H1 (cell line): Measurements from ENCODE around the gene APP. TPM values are rescaled to one million over a fixed set of nuclear protein-coding genes. Genes with fewer than 3 reads are reported as not detected.

Source experiments
- CTCF ChIA-PET: fragments of 300-600 bp; sonication (Branson Sonifier 250); formaldehyde crosslinking; loops from one replicate; lab custom pipeline; 2021; ENCODE audit not compliant: partially characterized antibody; lab: Charles Lee
- POLR2A ChIA-PET: fragments of 300-600 bp; sonication (Branson Sonifier 250); formaldehyde crosslinking; loops from one replicate; lab custom pipeline; 2021; ENCODE audit warnings: inconsistent platforms; ENCODE audit not compliant: partially characterized antibody; lab: Charles Lee
- DNase-seq, 2 experiments: peaks; one replicate each; pipeline versions ENCODE4 v3.0.0 to v3.0.0-alpha.2; 2010 to 2022; ENCODE audit warnings: low spot score in 2 of 2, low read depth in 1 of 2, mixed read lengths in 1 of 2
- FAIRE-seq: peaks from 2 replicates; lab custom pipeline; 2011; peaks lifted over from hg19 to GRCh38; lab: Jason Lieb, UNC
- H2AFZ ChIP-seq: 2 replicates; pipeline ENCODE4 v1.8.1; 2012; ENCODE audit warnings: low read length, inconsistent platforms
- H2AK5ac ChIP-seq: 2 replicates; pipeline ENCODE4 v1.6.1; 2013; ENCODE audit warnings: low read depth, low read length
- H2BK120ac ChIP-seq: replicated peaks from 2 replicates; pipeline ENCODE3; 2013; ENCODE audit warnings: low read depth, low read length, inconsistent platforms
- H2BK12ac ChIP-seq: 2 replicates; pipeline ENCODE4 v1.6.1; 2013; ENCODE audit warnings: low read depth, low read length
- H2BK15ac ChIP-seq: 2 replicates; pipeline ENCODE4 v1.6.1; 2013; ENCODE audit warnings: low read length
- H2BK20ac ChIP-seq: 2 replicates; pipeline ENCODE4 v1.6.1; 2013; ENCODE audit warnings: low read length
- H2BK5ac ChIP-seq: 2 replicates; pipeline ENCODE4 v1.6.1; 2013; ENCODE audit warnings: low read depth, low read length
- H3K14ac ChIP-seq: 2 replicates; pipeline ENCODE4 v1.6.1; 2013; ENCODE audit warnings: inconsistent platforms; ENCODE audit not compliant: insufficient read length
- H3K18ac ChIP-seq: 2 replicates; pipeline ENCODE4 v1.6.1; 2013; ENCODE audit warnings: low read length; ENCODE audit errors: extremely low read depth
- H3K23ac ChIP-seq: 2 replicates; pipeline ENCODE4 v1.6.1; 2013; ENCODE audit warnings: inconsistent platforms; ENCODE audit not compliant: insufficient read length
- H3K23me2 ChIP-seq: 2 replicates; pipeline ENCODE4 v1.6.1; 2013; ENCODE audit warnings: low read depth, low read length
- H3K27ac ChIP-seq: 2 replicates; pipeline ENCODE4 v1.6.1; 2011; ENCODE audit warnings: low read depth, low read length, inconsistent platforms
- H3K27me3 ChIP-seq, 4 experiments: replicated peaks in 1 of 4; 1 replicate in 1 of 4; 2 replicates in 3 of 4; pipeline versions ENCODE4 v1.6.1 to v1.8.1; 2011 to 2013; ENCODE audit warnings: low read length in 3 of 4, mild to moderate bottlenecking in 3 of 4, inconsistent platforms in 2 of 4, mixed read lengths in 2 of 4, moderate library complexity in 1 of 4; ENCODE audit not compliant: control insufficient read depth in 3 of 4, insufficient read depth in 3 of 4; ENCODE audit errors: extremely low read depth in 1 of 4
- H3K36me3 ChIP-seq, 4 experiments: 2 replicates each; pipeline versions ENCODE4 v1.6.1 to v1.8.1; 2011 to 2013; ENCODE audit warnings: mild to moderate bottlenecking in 4 of 4, low read length in 3 of 4, moderate library complexity in 2 of 4, control low read depth in 1 of 4, inconsistent platforms in 1 of 4; ENCODE audit not compliant: insufficient read depth in 4 of 4, control insufficient read depth in 2 of 4
- H3K4ac ChIP-seq: replicated peaks from 2 replicates; pipeline ENCODE3; 2013; ENCODE audit warnings: low read length, low read depth, mixed read lengths, inconsistent platforms; ENCODE audit not compliant: insufficient read length
- H3K4me1 ChIP-seq, 4 experiments: replicated peaks in 1 of 4; 1 replicate in 1 of 4; 2 replicates in 3 of 4; pipeline versions ENCODE4 v1.6.1 to v1.8.1; 2011 to 2013; ENCODE audit warnings: low read length in 3 of 4, inconsistent platforms in 2 of 4, mixed read lengths in 1 of 4; ENCODE audit not compliant: insufficient read depth in 4 of 4, control insufficient read depth in 3 of 4
- H3K4me2 ChIP-seq, 2 experiments: 2 replicates each; pipeline versions ENCODE4 v1.6.1 to v1.8.1; 2011 to 2013; ENCODE audit warnings: low read depth in 2 of 2, low read length in 2 of 2, control low read depth in 1 of 2, inconsistent platforms in 1 of 2, mild to moderate bottlenecking in 1 of 2; ENCODE audit not compliant: insufficient read depth in 1 of 2
- H3K4me3 ChIP-seq, 4 experiments: fragments of 200-600, 300-600 bp in 1 of 4; sonication (generic), shearing (Covaris generic), sonication (Bioruptor Twin) in 1 of 4; 2 replicates each; pipeline versions ENCODE4 v1.5.1 to v1.8.1; 2011 to 2016; ENCODE audit warnings: low read length in 4 of 4, low read depth in 3 of 4, control low read depth in 2 of 4, inconsistent platforms in 2 of 4, mild to moderate bottlenecking in 2 of 4, mixed read lengths in 1 of 4, moderate library complexity in 1 of 4; ENCODE audit not compliant: insufficient read depth in 2 of 4; ENCODE audit errors: extremely low read depth in 1 of 4
- H3K56ac ChIP-seq: replicated peaks from 2 replicates; pipeline ENCODE3; 2013; ENCODE audit warnings: low read depth, mild to moderate bottlenecking, mixed read lengths, low read length, inconsistent platforms; ENCODE audit not compliant: insufficient read length
- H3K79me1 ChIP-seq: 2 replicates; pipeline ENCODE4 v1.6.1; 2013; ENCODE audit warnings: low read depth, low read length, control low read depth
- H3K79me2 ChIP-seq, 2 experiments: 2 replicates each; pipeline versions ENCODE4 v1.6.1 to v1.8.1; 2012 to 2013; ENCODE audit warnings: low read length in 2 of 2, mild to moderate bottlenecking in 2 of 2, inconsistent platforms in 1 of 2; ENCODE audit not compliant: insufficient read depth in 2 of 2, control insufficient read depth in 1 of 2
- H3K9ac ChIP-seq, 4 experiments: replicated peaks in 1 of 4; 1 replicate in 1 of 4; 2 replicates in 3 of 4; pipeline versions ENCODE4 v1.6.1 to v1.8.1; 2011 to 2013; ENCODE audit warnings: low read depth in 3 of 4, low read length in 3 of 4, control low read depth in 2 of 4, mild to moderate bottlenecking in 2 of 4, moderate library complexity in 2 of 4, inconsistent platforms in 1 of 4; ENCODE audit errors: extremely low read depth in 1 of 4
- H3K9me3 ChIP-seq, 2 experiments: 2 replicates each; pipeline versions ENCODE4 v1.6.1 to v1.8.1; 2012 to 2013; ENCODE audit warnings: mild to moderate bottlenecking in 2 of 2, moderate library complexity in 2 of 2, control low read depth in 1 of 2, inconsistent platforms in 1 of 2, low read depth in 1 of 2, low read length in 1 of 2, mixed read lengths in 1 of 2; ENCODE audit not compliant: insufficient read depth in 2 of 2
- H4K20me1 ChIP-seq, 2 experiments: replicated peaks in 1 of 2; 2 replicates each; pipeline versions ENCODE3 to v1.8.1; 2011 to 2013; ENCODE audit warnings: inconsistent platforms in 2 of 2, low read length in 2 of 2, mild to moderate bottlenecking in 1 of 2; ENCODE audit not compliant: insufficient read depth in 2 of 2, control insufficient read depth in 1 of 2
- H4K5ac ChIP-seq: 2 replicates; pipeline ENCODE4 v1.6.1; 2013; ENCODE audit warnings: low read length, low read depth, mixed read lengths, inconsistent platforms; ENCODE audit not compliant: insufficient read length
- H4K8ac ChIP-seq: 2 replicates; pipeline ENCODE4 v1.8.0; 2013; ENCODE audit warnings: mild to moderate bottlenecking, moderate library complexity, low read length, inconsistent platforms; ENCODE audit not compliant: insufficient read depth; ENCODE audit errors: extremely low read depth
- H4K91ac ChIP-seq: replicated peaks from 2 replicates; pipeline ENCODE3; 2013; ENCODE audit warnings: low read length, mixed read lengths, inconsistent platforms; ENCODE audit not compliant: insufficient read length
- CEBPB ChIP-seq: IDR thresholded peaks from 2 replicates; pipeline ENCODE4 v1.6.1; 2012; ENCODE audit warnings: low read depth, low read length
- CREB1 ChIP-seq: IDR thresholded peaks from 2 replicates; pipeline ENCODE4 v1.6.1; 2012; ENCODE audit warnings: inconsistent platforms
- CTBP2 ChIP-seq: IDR thresholded peaks from 2 replicates; pipeline ENCODE4 v1.7.0; 2011; ENCODE audit warnings: borderline replicate concordance, mild to moderate bottlenecking, moderate library complexity, mixed read lengths, low read length; ENCODE audit not compliant: insufficient read depth, insufficient read length
- EGR1 ChIP-seq: IDR thresholded peaks from 2 replicates; pipeline ENCODE4 v1.6.1; 2011; ENCODE audit warnings: low read depth, low read length, borderline replicate concordance
- EZH2 ChIP-seq: fragments of 200-600 bp; sonication (generic); IDR thresholded peaks from 2 replicates; pipeline ENCODE4 v1.7.1; 2012; ENCODE audit warnings: low read depth, mild to moderate bottlenecking, moderate library complexity, low read length, inconsistent platforms; ENCODE audit not compliant: severe bottlenecking
- GTF2F1 ChIP-seq: IDR thresholded peaks from 2 replicates; pipeline ENCODE4 v1.6.1; 2012; ENCODE audit warnings: low read depth, low read length, improper control_type of control experiment, borderline replicate concordance
- HDAC6 ChIP-seq: IDR thresholded peaks from one replicate; pipeline ENCODE4 v1.7.1; 2012; ENCODE audit warnings: low read depth, mild to moderate bottlenecking, inconsistent platforms, low read length, moderate library complexity
- PHF8 ChIP-seq: fragments of 200-600 bp; sonication (generic); conservative IDR thresholded peaks from 2 replicates; pipeline ENCODE4 v1.7.1; 2012; ENCODE audit warnings: low read depth, mild to moderate bottlenecking, inconsistent platforms, low read length, moderate library complexity
- RBBP5 ChIP-seq: IDR thresholded peaks from 2 replicates; pipeline ENCODE4 v1.7.1; 2012; ENCODE audit warnings: low read depth, mild to moderate bottlenecking, inconsistent platforms, low read length, moderate library complexity, borderline replicate concordance
- SUZ12 ChIP-seq: fragments of 200-600 bp; sonication (generic); IDR thresholded peaks from 2 replicates; pipeline ENCODE4 v1.6.1; 2012; ENCODE audit warnings: mild to moderate bottlenecking, inconsistent platforms, low read length, moderate library complexity, mixed read lengths
- TAF7 ChIP-seq: optimal IDR thresholded peaks from 2 replicates; pipeline ENCODE3; 2011; ENCODE audit warnings: low read depth, mild to moderate bottlenecking, inconsistent platforms, low read length, moderate library complexity, borderline replicate concordance
- TCF12 ChIP-seq: IDR thresholded peaks from 2 replicates; pipeline ENCODE4 v1.6.1; 2011; ENCODE audit warnings: low read depth, mild to moderate bottlenecking, low read length
- WGBS, 2 experiments: shearing (Covaris generic) in 1 of 2; methylation state at CpG; one replicate each; pipeline versions ENCODE4 v1.1.6 to v1.1.7; 2013 to 2015; ENCODE audit warnings: low lambda C conversion rate in 2 of 2, mixed read lengths in 2 of 2, inconsistent platforms in 1 of 2, low coverage in 1 of 2, missing lambda C conversion rate in 1 of 2; ENCODE audit not compliant: insufficient replicate concordance in 2 of 2, insufficient coverage in 1 of 2, insufficient read length in 1 of 2; ENCODE audit errors: extremely low coverage in 1 of 2, missing lambda C conversion rate in 1 of 2; 5-methylcytosine and 5-hydroxymethylcytosine counted together
- polyA plus RNA-seq, 7 experiments: library from polyadenylated mRNA; depleted of rRNA in 3 of 7; stranded (reverse) in 5 of 7; unstranded in 2 of 7; fragments of >200 nt in 5 of 7; fragments of 200-250 nt in 2 of 7; gene quantifications; 1 replicate in 5 of 7; 2 replicates in 1 of 7; 4 replicates in 1 of 7; pipeline versions ENCODE4 v1.2.1 to v1.2.3, GENCODE V29; 2011 to 2013; ENCODE audit warnings: missing spikeins in 2 of 7, mixed read lengths in 2 of 7
- total RNA-seq: library from RNA; stranded (reverse); fragmentation: NEBNext Ultra II Directional; extraction: Animal tissue kit (Norgen Biotek cat#: 25700); gene quantifications from 2 replicates; pipeline ENCODE4 v1.2.1, GENCODE V29; 2021

The APP gene
- total and polyA plus RNA-seq, 2 of the 8 experiments (the other 6 are each of a cell fraction or from before 2014, with no cell fraction given) = 375 to 551 TPM

DNA sequence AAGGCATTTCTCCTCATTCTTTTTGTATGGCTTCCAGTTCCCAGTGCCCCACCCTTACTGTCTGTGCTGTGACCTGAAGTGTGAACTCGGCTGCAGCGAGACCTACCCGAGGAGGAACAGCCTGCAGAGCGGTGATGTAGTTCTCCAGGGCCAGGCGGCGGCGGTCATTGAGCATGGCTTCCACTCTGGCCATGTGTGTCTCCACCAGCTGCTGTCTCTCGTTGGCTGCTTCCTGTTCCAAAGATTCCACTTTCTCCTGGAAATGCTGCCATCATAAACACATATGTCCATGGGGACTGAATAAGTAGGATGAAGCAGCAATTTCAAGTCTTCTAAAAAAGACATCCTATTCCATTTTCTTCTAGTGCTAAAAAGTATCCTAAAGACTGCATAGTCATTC, 195.6 kb downstream of the APP start:
- Histone ChIP-seq H3K9me3 (no peaks in the 10 kb centered on the region), H3K27ac (no peak overlapping the region), H3K36me3 (peaks cover 9 to 61% (median 46%) of the 10 kb centered on the region in 4 experiments), H3K79me1 (no peaks in the 10 kb centered on the region), H4K20me1 (peaks cover 0 to 3% of the 10 kb centered on the region in 2 experiments), H3K14ac (no peak overlapping the region), H4K8ac (no peak overlapping the region), H2BK15ac (no peak overlapping the region), H3K23ac (no peak overlapping the region), H3K9ac (no peak overlapping the region), H3K4me1 (0 out of 7 replicates have a peak, but pooled peaks cover 0 to 3% (median 0%) of the 10 kb centered on the region in 4 experiments), H3K79me2 (peaks cover 0 to 7% of the 10 kb centered on the region in 2 experiments; a peak in 1 of 4 replicates), H3K4me3 (no peak overlapping the region), H4K91ac (no peak overlapping the region), H3K23me2 (no peaks in the 10 kb centered on the region), H3K4ac (no peak overlapping the region), H2AK5ac (no peak overlapping the region), H3K27me3 (no peaks in the 10 kb centered on the region), H2BK20ac (no peak overlapping the region), H3K4me2 (no peak overlapping the region), H2AFZ (no peak overlapping the region), H2BK5ac (no peak overlapping the region), H3K56ac (no peak overlapping the region), H4K5ac (no peak overlapping the region), H2BK120ac (no peak overlapping the region), H2BK12ac (no peak overlapping the region), H3K18ac (no peak overlapping the region)
- FAIRE-seq (no peak), DNase-seq (no peak)
- 95% methylated on average over 8 of the region's 8 CpGs; no CpG with 5 or more reads in 1 of the 2 experiments for WGBS, 2 experiments
- POLR2A ChIA-PET = no interaction called here
- CTCF ChIA-PET = no interaction called here
- no peak for TF ChIP-seq TAF7
- TF ChIP-seq SUZ12 = no peak
- TF ChIP-seq EZH2 = no peak
- no peak for TF ChIP-seq CEBPB
- TF ChIP-seq PHF8 = no peak
- no peak for TF ChIP-seq CTBP2
- TF ChIP-seq RBBP5 = no peak
- TF ChIP-seq GTF2F1 = no peak
- TF ChIP-seq EGR1 = no peak
- TF ChIP-seq TCF12 = no peak
- no peak for TF ChIP-seq CREB1
- TF ChIP-seq HDAC6 = no peak
